Gastrocnemius medialis (tissue), 4 donors: ENCODE data around the gene SOX30.

ENCODE experiments used
- POLR2A ChIP-seq, 2 donors: fragments of 450-650 bp; IDR thresholded peaks; one replicate each; pipeline ENCODE4 v1.6.1; 2017; ENCODE audit warnings: antibody characterized with exemption in 2 of 2, mild to moderate bottlenecking in 2 of 2, moderate library complexity in 2 of 2
- TF ChIP-seq, protein P1 (sequence below), 5 experiments: fragments of 450-650 bp in 3 of 5; fragments of 200-600 bp in 2 of 5; sonication (generic) in 2 of 5; IDR thresholded peaks in 4 of 5; conservative IDR thresholded peaks in 1 of 5; 1 replicate in 4 of 5; 2 replicates in 1 of 5; pipeline ENCODE4 v1.5.1; 2016 to 2019; ENCODE audit warnings: antibody characterized with exemption in 5 of 5, mild to moderate bottlenecking in 3 of 5, moderate library complexity in 3 of 5

DNA sequence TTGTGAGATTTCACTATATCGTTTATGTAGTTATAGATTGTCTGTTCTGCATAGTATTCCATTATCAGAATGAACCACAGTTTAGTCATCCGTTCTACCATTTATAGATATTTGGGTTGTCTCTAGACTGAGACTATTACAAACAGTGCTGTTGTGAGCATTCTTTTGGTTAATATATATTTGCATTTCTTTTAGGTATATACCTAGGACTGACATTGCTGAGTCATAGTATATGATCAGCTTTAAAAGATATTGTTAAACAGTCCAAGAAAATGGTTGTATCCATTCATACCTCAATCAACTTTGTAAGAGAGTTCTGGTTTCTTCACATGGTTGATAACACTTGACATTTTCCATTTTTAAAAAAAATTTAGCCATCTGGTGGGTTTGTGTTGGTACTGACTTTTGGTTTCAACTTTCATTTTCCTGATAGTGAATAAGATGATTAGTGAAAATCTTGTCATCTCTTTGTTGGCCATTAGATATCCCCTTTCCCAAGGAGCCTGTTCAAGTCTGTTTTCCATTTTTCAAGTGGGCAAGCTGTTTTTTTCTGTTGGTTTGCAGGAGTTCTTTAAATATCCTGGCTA lies 53.8 kb downstream of the SOX30 start:
- TF ChIP-seq, protein P1, sequence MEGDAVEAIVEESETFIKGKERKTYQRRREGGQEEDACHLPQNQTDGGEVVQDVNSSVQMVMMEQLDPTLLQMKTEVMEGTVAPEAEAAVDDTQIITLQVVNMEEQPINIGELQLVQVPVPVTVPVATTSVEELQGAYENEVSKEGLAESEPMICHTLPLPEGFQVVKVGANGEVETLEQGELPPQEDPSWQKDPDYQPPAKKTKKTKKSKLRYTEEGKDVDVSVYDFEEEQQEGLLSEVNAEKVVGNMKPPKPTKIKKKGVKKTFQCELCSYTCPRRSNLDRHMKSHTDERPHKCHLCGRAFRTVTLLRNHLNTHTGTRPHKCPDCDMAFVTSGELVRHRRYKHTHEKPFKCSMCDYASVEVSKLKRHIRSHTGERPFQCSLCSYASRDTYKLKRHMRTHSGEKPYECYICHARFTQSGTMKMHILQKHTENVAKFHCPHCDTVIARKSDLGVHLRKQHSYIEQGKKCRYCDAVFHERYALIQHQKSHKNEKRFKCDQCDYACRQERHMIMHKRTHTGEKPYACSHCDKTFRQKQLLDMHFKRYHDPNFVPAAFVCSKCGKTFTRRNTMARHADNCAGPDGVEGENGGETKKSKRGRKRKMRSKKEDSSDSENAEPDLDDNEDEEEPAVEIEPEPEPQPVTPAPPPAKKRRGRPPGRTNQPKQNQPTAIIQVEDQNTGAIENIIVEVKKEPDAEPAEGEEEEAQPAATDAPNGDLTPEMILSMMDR (IDR thresholded peaks at IDR 0.05 in 4 of 5, conservative IDR thresholded peaks at IDR 0.05 in 1 of 5), result no peak
- no peak for TF ChIP-seq POLR2A (IDR thresholded peaks at IDR 0.05)
